IMR-90 (cell line): ENCODE results near the gene RERE. TPM values are rescaled to one million over a fixed set of nuclear protein-coding genes. Genes with fewer than 3 reads are reported as not detected.
A peak's percentile ranks its signal among the peaks of the same experiment; 100 is the strongest.

Source experiments
- ATAC-seq: fragments of 200-7000 bp; cut with Tn5 transposase; 2 replicates; pipeline ENCODE4 v1.9.1; 2020; ENCODE audit warnings: low read depth, mild to moderate bottlenecking, moderate library complexity
- BruUV-seq: library from RNA; stranded (reverse); fragments of 400-500 nt; replicated peaks from 2 replicates; lab custom pipeline; 2021; lab: Mats Ljungman, UMichigan
- CTCF ChIA-PET: fragments of 300-600 bp; formaldehyde crosslinking; extraction: SDS; loops from one replicate; lab custom pipeline; 2021; ENCODE audit warnings: antibody characterized with exemption; lab: Yijun Ruan, JAX
- POLR2A ChIA-PET: fragments of 300-600 bp; sonication (Branson Sonifier 250); formaldehyde crosslinking; loops from one replicate; lab custom pipeline; 2022; ENCODE audit warnings: antibody characterized with exemption; ENCODE audit not compliant: unreplicated experiment; lab: Charles Lee
- DNase-seq: peaks from one replicate; pipeline ENCODE4 v3.0.0; 2013
- H2AFZ ChIP-seq: replicated peaks from 2 replicates; pipeline ENCODE3; 2013; ENCODE audit warnings: low read length, mild to moderate bottlenecking; ENCODE audit not compliant: poor library complexity
- H2AK5ac ChIP-seq: 2 replicates; pipeline ENCODE4 v1.6.1; 2013; ENCODE audit warnings: low read depth, low read length, inconsistent platforms
- H2AK9ac ChIP-seq: replicated peaks from 2 replicates; pipeline ENCODE3; 2013; ENCODE audit warnings: mild to moderate bottlenecking, low read depth, low read length, moderate library complexity; ENCODE audit not compliant: poor library complexity
- H2BK120ac ChIP-seq: 2 replicates; pipeline ENCODE4 v1.6.1; 2013; ENCODE audit warnings: low read depth, low read length, inconsistent platforms
- H2BK15ac ChIP-seq: 3 replicates; pipeline ENCODE4 v1.6.1; 2013; ENCODE audit warnings: low read depth, low read length, inconsistent platforms
- H2BK20ac ChIP-seq: 2 replicates; pipeline ENCODE4 v1.6.1; 2013; ENCODE audit warnings: low read depth, mild to moderate bottlenecking, inconsistent platforms, low read length, moderate library complexity
- H2BK5ac ChIP-seq: 2 replicates; pipeline ENCODE4 v1.6.1; 2013; ENCODE audit warnings: mild to moderate bottlenecking, low read depth, low read length, inconsistent platforms; ENCODE audit not compliant: poor library complexity, severe bottlenecking
- H3K14ac ChIP-seq: replicated peaks from 2 replicates; pipeline ENCODE4 v1.6.1; 2013; ENCODE audit warnings: low read depth, low read length, inconsistent platforms
- H3K18ac ChIP-seq: 2 replicates; pipeline ENCODE4 v1.6.1; 2013; ENCODE audit warnings: low read depth, low read length, control low read depth
- H3K23ac ChIP-seq: 2 replicates; pipeline ENCODE4 v1.6.1; 2013; ENCODE audit warnings: low read depth, low read length, inconsistent platforms
- H3K27ac ChIP-seq: 2 replicates; pipeline ENCODE4 v1.5.1; 2013; ENCODE audit warnings: mild to moderate bottlenecking, control low read depth, low read length; ENCODE audit not compliant: insufficient read depth
- H3K27me3 ChIP-seq: 2 replicates; pipeline ENCODE4 v1.6.1; 2013; ENCODE audit warnings: low read length; ENCODE audit not compliant: control insufficient read depth, insufficient read depth
- H3K36me3 ChIP-seq: 2 replicates; pipeline ENCODE4 v1.6.1; 2013; ENCODE audit warnings: low read length, mixed read lengths; ENCODE audit not compliant: control insufficient read depth, insufficient read depth
- H3K4ac ChIP-seq: 2 replicates; pipeline ENCODE4 v1.6.1; 2013; ENCODE audit warnings: low read depth, low read length, inconsistent platforms
- H3K4me1 ChIP-seq: 2 replicates; pipeline ENCODE4 v1.6.1; 2013; ENCODE audit warnings: low read length, mixed read lengths; ENCODE audit not compliant: control insufficient read depth, insufficient read depth
- H3K4me2 ChIP-seq: 2 replicates; pipeline ENCODE4 v1.6.1; 2013; ENCODE audit warnings: low read depth, mild to moderate bottlenecking, control low read depth, low read length, moderate library complexity
- H3K4me3 ChIP-seq: 2 replicates; pipeline ENCODE4 v1.5.1; 2013; ENCODE audit warnings: low read depth, mild to moderate bottlenecking, control low read depth, low read length, moderate library complexity; ENCODE audit not compliant: insufficient read depth
- H3K56ac ChIP-seq: 2 replicates; pipeline ENCODE4 v1.6.1; 2013; ENCODE audit warnings: low read length, inconsistent platforms; ENCODE audit not compliant: insufficient read depth; ENCODE audit errors: extremely low read depth
- H3K79me1 ChIP-seq, 2 experiments: 2 replicates each; pipeline ENCODE4 v1.6.1; 2013; ENCODE audit warnings: low read length in 2 of 2, inconsistent platforms in 1 of 2, low read depth in 1 of 2
- H3K9ac ChIP-seq: 2 replicates; pipeline ENCODE4 v1.6.1; 2013; ENCODE audit warnings: low read depth, low read length, control low read depth
- H3K9me1 ChIP-seq: 2 replicates; pipeline ENCODE4 v1.6.1; 2013; ENCODE audit warnings: low read length, inconsistent platforms; ENCODE audit not compliant: insufficient read depth
- H3K9me3 ChIP-seq: 2 replicates; pipeline ENCODE4 v1.6.1; 2013; ENCODE audit warnings: low read length; ENCODE audit not compliant: control insufficient read depth, insufficient read depth
- H4K20me1 ChIP-seq: 2 replicates; pipeline ENCODE4 v1.6.1; 2013; ENCODE audit warnings: low read length, inconsistent platforms; ENCODE audit not compliant: insufficient read depth
- H4K5ac ChIP-seq: 2 replicates; pipeline ENCODE4 v1.6.1; 2013; ENCODE audit warnings: mild to moderate bottlenecking, low read depth, low read length, control low read depth
- H4K8ac ChIP-seq, 2 experiments: 2 replicates each; pipeline ENCODE4 v1.6.1; 2013; ENCODE audit warnings: low read depth in 2 of 2, low read length in 2 of 2, control low read depth in 1 of 2, inconsistent platforms in 1 of 2
- H4K91ac ChIP-seq: 2 replicates; pipeline ENCODE4 v1.6.1; 2013; ENCODE audit warnings: low read depth, low read length, inconsistent platforms; ENCODE audit not compliant: insufficient read depth
- BHLHE40 ChIP-seq: fragments of 150-350 bp; IDR thresholded peaks from 2 replicates; pipeline ENCODE4 v1.6.1; 2016; ENCODE audit warnings: mild to moderate bottlenecking, low read depth, low read length
- CEBPB ChIP-seq: IDR thresholded peaks from 2 replicates; pipeline ENCODE4 v1.6.1; 2012; ENCODE audit warnings: low read depth, low read length, improper control_type of control experiment
- MAFK ChIP-seq: IDR thresholded peaks from 2 replicates; pipeline ENCODE4 v1.6.1; 2012; ENCODE audit warnings: low read depth, low read length, improper control_type of control experiment
- MAZ ChIP-seq: IDR thresholded peaks from 2 replicates; pipeline ENCODE4 v1.6.1; 2012; ENCODE audit warnings: low read depth, mild to moderate bottlenecking, low read length, improper control_type of control experiment, moderate library complexity, borderline replicate concordance
- NFE2L2 ChIP-seq: fragments of 150-350 bp; IDR thresholded peaks from 2 replicates; pipeline ENCODE4 v1.6.1; 2016; ENCODE audit warnings: low read depth, mild to moderate bottlenecking, low read length
- RCOR1 ChIP-seq: IDR thresholded peaks from 2 replicates; pipeline ENCODE4 v1.6.1; 2012; ENCODE audit warnings: mild to moderate bottlenecking, low read length, improper control_type of control experiment; ENCODE audit not compliant: insufficient replicate concordance
- WGBS, 2 experiments: methylation state at CpG; one replicate each; pipeline versions ENCODE4 v1.1.5 to v1.1.7; 2013; ENCODE audit warnings: missing lambda C conversion rate in 2 of 2; ENCODE audit not compliant: insufficient read length in 1 of 2; ENCODE audit errors: extremely low coverage in 2 of 2; 5-methylcytosine and 5-hydroxymethylcytosine counted together
- dilution Hi-C: fragments of 300-500 bp; cut with HindIII; formaldehyde crosslinking; loops from one replicate; pipeline ENCODE4 v1.14.3; 2018; ENCODE audit warnings: low sequenced_read_pairs; ENCODE audit not compliant: unreplicated experiment
- in situ Hi-C: fragments of 300-500 bp; cut with MboI; formaldehyde crosslinking; loops from 3 replicates; pipeline ENCODE4 v1.14.3; 2019; ENCODE audit warnings: low sequenced_read_pairs, inconsistent platforms, mixed read lengths
- intact Hi-C: fragments of 100-400 bp; cut with micrococcal nuclease; formaldehyde crosslinking; loops from 2 replicates; pipeline ENCODE4 v1.10.0; 2022
- polyA plus RNA-seq, 3 experiments: library from polyadenylated mRNA; depleted of rRNA; stranded (reverse); fragments of >200 nt; gene quantifications; 2 replicates each; pipeline ENCODE4 v1.2.3, GENCODE V29; 2012; ENCODE audit warnings: low replicate concordance in 1 of 3
- total RNA-seq: library from RNA; depleted of rRNA; stranded (reverse); fragments of >200 nt; gene quantifications from 2 replicates; pipeline ENCODE4 v1.2.3, GENCODE V29; 2012
- TF ChIP-seq, protein P1 (sequence below): fragments of 150-350 bp; IDR thresholded peaks from 2 replicates; pipeline ENCODE4 v1.6.1; 2016; ENCODE audit warnings: low read depth, mild to moderate bottlenecking, low read length, moderate library complexity, borderline replicate concordance

Gene RERE
- total and polyA plus RNA-seq, 2 of the 4 experiments (the other 2 are of a cell fraction), result 11.5 to 25.1 TPM

GRCh38 chr1:8765198-8765597 lies 52.2 kb downstream of the RERE start:
- H2AK9ac ChIP-seq, result no peak overlapping the region
- dilution Hi-C loops (no loop called here), intact Hi-C loops (no loop called here), in situ Hi-C loops (no loop called here)
- peaks cover 5% of the 10 kb centered on the region for H3K4me1 ChIP-seq
- peaks cover 4% of the 10 kb centered on the region; the same call in 1 of the 2 replicates for H4K20me1 ChIP-seq
- ATAC-seq (no peak), DNase-seq (no peak)
- no peaks in the 10 kb centered on the region for H3K27me3 ChIP-seq
- POLR2A ChIA-PET, result no interaction called here
- no peak overlapping the region for H4K5ac ChIP-seq
- CTCF ChIA-PET, result no interaction called here
- no TSS peak for BruUV-seq
- no peak overlapping the region for H3K4me2 ChIP-seq
- H3K9me1 ChIP-seq, result peaks cover 6% of the 10 kb centered on the region
- H3K4ac ChIP-seq, result no peak overlapping the region
- no peak overlapping the region for H3K56ac ChIP-seq
- H2BK15ac ChIP-seq, result no peak overlapping the region
- no peak overlapping the region for H2BK120ac ChIP-seq
- no peak overlapping the region for H2AK5ac ChIP-seq
- no peak overlapping the region for H3K14ac ChIP-seq
- H3K4me3 ChIP-seq, result no peak overlapping the region
- H3K36me3 ChIP-seq, result no peaks in the 10 kb centered on the region
- no peak overlapping the region for H4K8ac ChIP-seq
- H3K18ac ChIP-seq, result no peak overlapping the region
- H3K79me1 ChIP-seq, result peaks cover 12 to 17% of the 10 kb centered on the region in 2 experiments
- TF ChIP-seq NFE2L2 (no peak), MAZ (no peak), MAFK (no peak), CEBPB (peak; percentile 71), RCOR1 (no peak), BHLHE40 (no peak)
- TF ChIP-seq, protein P1, sequence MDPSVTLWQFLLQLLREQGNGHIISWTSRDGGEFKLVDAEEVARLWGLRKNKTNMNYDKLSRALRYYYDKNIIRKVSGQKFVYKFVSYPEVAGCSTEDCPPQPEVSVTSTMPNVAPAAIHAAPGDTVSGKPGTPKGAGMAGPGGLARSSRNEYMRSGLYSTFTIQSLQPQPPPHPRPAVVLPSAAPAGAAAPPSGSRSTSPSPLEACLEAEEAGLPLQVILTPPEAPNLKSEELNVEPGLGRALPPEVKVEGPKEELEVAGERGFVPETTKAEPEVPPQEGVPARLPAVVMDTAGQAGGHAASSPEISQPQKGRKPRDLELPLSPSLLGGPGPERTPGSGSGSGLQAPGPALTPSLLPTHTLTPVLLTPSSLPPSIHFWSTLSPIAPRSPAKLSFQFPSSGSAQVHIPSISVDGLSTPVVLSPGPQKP, result no peak
- no CpG with 5 or more reads among the region's 3 CpGs for WGBS, 2 experiments
- H3K23ac ChIP-seq, result no peak overlapping the region
- no peak overlapping the region for H2BK20ac ChIP-seq
- no peak overlapping the region for H4K91ac ChIP-seq
- H3K9ac ChIP-seq, result no peak overlapping the region
- no peak overlapping the region for H2BK5ac ChIP-seq
- no peak overlapping the region for H3K27ac ChIP-seq
- no peak overlapping the region for H2AFZ ChIP-seq
- no peaks in the 10 kb centered on the region for H3K9me3 ChIP-seq
